ENCODE results near the gene ADAMTS14.

ADAMTS14 gene

GRCh38 chr10:70675496-70676161, 3.3 kb downstream of the ADAMTS14 start:
- no peak for DNase-seq (ENCODE audit: low spot score)

GRCh38 chr10:70676511-70676910, 4.2 kb downstream of the ADAMTS14 start:
- DNase-seq (ENCODE audit: low spot score): no peak

GRCh38 chr10:70677016-70677415, 4.7 kb downstream of the ADAMTS14 start:
- DNase-seq (ENCODE audit: low spot score): no peak

GRCh38 chr10:70677620-70678249, 5.4 kb downstream of the ADAMTS14 start:
- no peak for DNase-seq (ENCODE audit: low spot score)

GRCh38 chr10:70678250-70678635, 5.9 kb downstream of the ADAMTS14 start:
- DNase-seq (ENCODE audit: low spot score): no peak

GRCh38 chr10:70678757-70679489, 6.6 kb downstream of the ADAMTS14 start:
- no peak for DNase-seq (ENCODE audit: low spot score)

GRCh38 chr10:70679498-70679897, 7.2 kb downstream of the ADAMTS14 start:
- DNase-seq (ENCODE audit: low spot score): peak; percentile 84

- no peak for DNase-seq (ENCODE audit: low spot score)
These were observed 8.8 kb downstream of the ADAMTS14 start for GRCh38 chr10:70680899-70681730.

- no peak for DNase-seq (ENCODE audit: low spot score)
These were observed 9.4 kb downstream of the ADAMTS14 start for GRCh38 chr10:70681731-70682005.

GRCh38 chr10:70682920-70683600, 10.8 kb downstream of the ADAMTS14 start:
- DNase-seq (ENCODE audit: low spot score): no peak

GRCh38 chr10:70683601-70683934, 11.3 kb downstream of the ADAMTS14 start:
- no peak for DNase-seq (ENCODE audit: low spot score)

- DNase-seq (ENCODE audit: low spot score): no peak
These were observed 11.6 kb downstream of the ADAMTS14 start for GRCh38 chr10:70683940-70684339.

- DNase-seq (ENCODE audit: low spot score): no peak
These were observed 12.1 kb downstream of the ADAMTS14 start for GRCh38 chr10:70684374-70684773.

- DNase-seq (ENCODE audit: low spot score): no peak
These were observed 12.6 kb downstream of the ADAMTS14 start for GRCh38 chr10:70684839-70685454.

GRCh38 chr10:70685455-70685911, 13.2 kb downstream of the ADAMTS14 start:
- no peak for DNase-seq (ENCODE audit: low spot score)

GRCh38 chr10:70688828-70689227, 16.5 kb downstream of the ADAMTS14 start:
- no peak for DNase-seq (ENCODE audit: low spot score)

GRCh38 chr10:70689661-70690060, 17.4 kb downstream of the ADAMTS14 start:
- DNase-seq (ENCODE audit: low spot score): no peak

GRCh38 chr10:70690589-70690988, 18.3 kb downstream of the ADAMTS14 start:
- no peak for DNase-seq (ENCODE audit: low spot score)

- DNase-seq (ENCODE audit: low spot score): no peak
These were observed 19.3 kb downstream of the ADAMTS14 start for GRCh38 chr10:70691611-70692010.

GRCh38 chr10:70692043-70692603, 19.8 kb downstream of the ADAMTS14 start:
- no peak for DNase-seq (ENCODE audit: low spot score)
